HCT116 (cell line): Measurements from ENCODE around the gene OPCML.

Experiments
- ELF1 ChIP-seq: IDR thresholded peaks from 2 replicates; pipeline ENCODE4 v1.6.1; 2012; ENCODE audit warnings: low read depth, borderline replicate concordance
- EZH2 ChIP-seq: fragments of 200-600 bp; sonication (generic); IDR thresholded peaks from 2 replicates; pipeline ENCODE4 v1.6.1; 2017; ENCODE audit warnings: antibody characterized with exemption, mixed run types
- YY1 ChIP-seq: IDR thresholded peaks from 2 replicates; pipeline ENCODE4 v1.6.1; 2011; ENCODE audit warnings: low read length, low read depth, moderate library complexity, mild to moderate bottlenecking; ENCODE audit not compliant: insufficient replicate concordance; ENCODE audit errors: extremely low read depth

- no peak for TF ChIP-seq YY1
- TF ChIP-seq ELF1, result no peak
- no peak for TF ChIP-seq EZH2
These were observed 195.1 kb downstream of the OPCML start for GRCh38 chr11:133337193-133337592.
